HG03565 (cell line): ENCODE measurements around the gene CD248.
"Not testable (repeated sequence)": the region's sequence is repeated elsewhere in the genome, so short reads cannot be mapped to it uniquely, and the experiment has no call there.

Experiments used
- ATAC-seq: cut with Tn5 transposase; IDR thresholded peaks from one replicate; pipeline ENCODE4 v1.9.1; 2021; ENCODE audit warnings: mild to moderate bottlenecking, moderate library complexity; ENCODE audit not compliant: unreplicated experiment

Gene CD248

DNA sequence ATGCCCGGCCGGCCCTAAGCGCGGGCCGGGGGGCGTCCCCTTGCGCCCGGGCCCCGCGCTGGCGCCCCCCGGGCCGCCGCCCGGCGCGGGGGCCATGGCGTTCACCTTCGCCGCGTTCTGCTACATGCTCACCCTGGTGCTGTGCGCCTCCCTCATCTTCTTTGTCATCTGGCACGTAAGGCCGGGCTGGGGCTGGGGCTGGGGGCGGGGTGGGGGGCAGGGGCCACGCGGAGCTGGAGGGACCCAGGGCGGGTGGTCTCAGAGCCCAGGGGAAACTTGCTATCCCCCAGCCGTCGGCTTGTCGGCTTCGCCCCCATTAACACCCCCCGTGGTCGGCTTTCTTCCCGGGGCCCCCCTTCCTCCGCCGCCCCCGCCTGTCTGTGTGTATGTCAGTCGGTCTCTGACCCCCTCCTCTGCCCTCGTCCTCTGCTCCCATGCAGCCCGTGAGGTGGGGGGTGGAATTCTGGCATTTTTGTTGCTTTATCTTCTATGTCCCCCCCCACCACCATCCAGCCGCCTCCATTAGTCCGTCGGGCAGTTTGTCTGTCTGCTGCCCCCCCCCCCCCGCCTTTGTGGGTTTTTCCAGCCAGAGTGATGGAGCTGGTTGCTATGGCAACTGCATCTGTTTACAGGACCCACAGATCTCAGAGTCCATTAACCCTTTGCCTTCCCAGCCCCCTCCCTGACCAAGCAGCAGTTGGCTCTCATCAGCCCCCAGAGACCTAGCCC lies 38.3 kb downstream of the CD248 start:
- no peak for ATAC-seq

DNA sequence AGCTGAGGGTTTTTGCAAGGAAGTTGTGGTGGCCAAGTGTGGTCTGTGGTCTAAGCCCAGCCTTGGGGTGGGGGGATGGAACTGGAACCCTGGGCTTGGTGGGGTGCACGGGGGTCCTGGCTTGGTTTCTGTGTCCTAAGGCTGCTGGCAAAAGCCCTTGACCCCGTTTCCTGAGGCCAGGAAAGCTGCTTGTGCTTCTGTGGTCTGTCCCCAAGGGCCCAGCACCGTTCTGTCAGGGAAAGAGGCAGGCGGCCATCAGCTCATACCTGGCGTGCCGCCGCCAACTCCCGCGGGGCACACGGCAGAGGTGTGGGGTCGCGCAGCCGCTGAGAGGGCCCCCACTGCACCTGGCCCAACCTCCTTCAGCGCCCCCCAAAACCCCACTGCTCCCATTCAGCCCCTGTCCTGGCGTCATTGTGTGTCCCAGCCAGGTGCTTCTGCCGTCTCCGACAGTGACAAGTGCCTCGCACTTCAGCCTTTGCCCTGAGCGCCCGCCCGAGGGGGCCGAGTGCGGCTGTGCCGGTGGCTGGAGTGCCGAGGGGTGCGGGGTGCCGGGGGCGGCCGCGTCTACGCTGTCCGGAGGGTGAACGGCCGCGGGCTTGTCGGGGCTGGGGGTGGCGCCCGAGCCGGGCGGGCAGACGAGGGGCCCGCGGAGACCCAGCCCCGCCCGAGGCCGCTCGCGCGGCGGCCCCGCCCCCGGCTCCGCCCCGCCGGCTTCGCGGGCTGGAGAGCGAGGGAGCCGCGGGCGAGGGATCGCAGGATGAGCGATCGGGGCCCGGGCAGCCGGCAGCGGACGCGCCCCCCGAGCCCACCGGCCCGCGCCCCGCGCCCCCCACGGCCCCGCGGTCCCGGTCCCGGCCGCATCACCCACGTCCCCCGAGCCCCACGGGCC lies 39.1 kb downstream of the CD248 start, which contains the start of gene CNIH2:
CNIH2 (plus strand) TSS at position 705 of the 892 bp plus-strand sequence. CDS start 282 bp downstream, outside the sequence.
- ATAC-seq: no peak

DNA sequence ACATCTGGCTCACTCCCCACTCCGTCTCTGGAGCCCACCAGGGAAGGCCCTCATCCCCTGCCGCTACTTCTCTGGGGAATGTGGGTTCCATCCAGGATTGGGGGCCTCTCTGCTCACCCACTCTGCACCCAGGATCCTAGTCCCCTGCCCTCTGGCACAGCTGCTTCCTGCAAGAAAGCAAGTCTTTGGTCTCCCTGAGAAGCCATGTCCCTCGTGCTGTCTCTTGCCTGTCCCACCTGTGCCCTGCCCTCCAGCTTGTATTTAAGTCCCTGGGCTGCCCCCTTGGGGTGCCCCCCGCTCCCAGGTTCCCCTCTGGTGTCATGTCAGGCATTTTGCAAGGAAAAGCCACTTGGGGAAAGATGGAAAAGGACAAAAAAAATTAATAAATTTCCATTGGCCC lies 39.8 kb downstream of the CD248 start:
- ATAC-seq: not testable (repeated sequence)

DNA sequence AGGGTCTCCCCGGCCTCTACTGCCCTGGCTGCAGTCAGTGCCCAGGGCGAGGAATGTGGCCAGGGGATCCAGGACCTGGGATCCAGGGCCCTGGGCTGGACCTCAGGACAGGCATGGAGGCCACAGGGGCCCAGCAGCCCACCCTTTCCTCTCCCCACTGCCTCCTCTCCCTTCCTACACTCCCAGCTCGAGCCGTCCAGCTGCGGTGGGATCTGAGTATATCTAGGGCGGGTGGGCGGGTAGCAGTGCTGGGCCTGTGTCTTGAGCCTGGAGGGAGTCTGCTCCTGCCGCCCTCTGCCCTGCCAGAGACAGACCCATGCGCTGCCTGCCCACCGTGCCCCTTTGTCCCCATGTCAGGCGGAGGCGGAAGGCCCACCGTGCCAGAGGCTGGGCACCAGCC lies 40.2 kb downstream of the CD248 start:
- not testable (repeated sequence) for ATAC-seq

DNA sequence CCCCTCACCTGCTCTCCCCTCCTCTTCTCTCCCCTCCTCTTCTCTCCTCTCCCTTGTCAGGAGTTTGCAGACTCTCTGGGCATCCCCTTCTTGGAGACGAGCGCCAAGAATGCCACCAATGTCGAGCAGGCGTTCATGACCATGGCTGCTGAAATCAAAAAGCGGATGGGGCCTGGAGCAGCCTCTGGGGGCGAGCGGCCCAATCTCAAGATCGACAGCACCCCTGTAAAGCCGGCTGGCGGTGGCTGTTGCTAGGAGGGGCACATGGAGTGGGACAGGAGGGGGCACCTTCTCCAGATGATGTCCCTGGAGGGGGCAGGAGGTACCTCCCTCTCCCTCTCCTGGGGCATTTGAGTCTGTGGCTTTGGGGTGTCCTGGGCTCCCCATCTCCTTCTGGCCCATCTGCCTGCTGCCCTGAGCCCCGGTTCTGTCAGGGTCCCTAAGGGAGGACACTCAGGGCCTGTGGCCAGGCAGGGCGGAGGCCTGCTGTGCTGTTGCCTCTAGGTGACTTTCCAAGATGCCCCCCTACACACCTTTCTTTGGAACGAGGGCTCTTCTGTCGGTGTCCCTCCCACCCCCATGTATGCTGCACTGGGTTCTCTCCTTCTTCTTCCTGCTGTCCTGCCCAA lies 40.7 kb downstream of the CD248 start:
- ATAC-seq: no peak

DNA sequence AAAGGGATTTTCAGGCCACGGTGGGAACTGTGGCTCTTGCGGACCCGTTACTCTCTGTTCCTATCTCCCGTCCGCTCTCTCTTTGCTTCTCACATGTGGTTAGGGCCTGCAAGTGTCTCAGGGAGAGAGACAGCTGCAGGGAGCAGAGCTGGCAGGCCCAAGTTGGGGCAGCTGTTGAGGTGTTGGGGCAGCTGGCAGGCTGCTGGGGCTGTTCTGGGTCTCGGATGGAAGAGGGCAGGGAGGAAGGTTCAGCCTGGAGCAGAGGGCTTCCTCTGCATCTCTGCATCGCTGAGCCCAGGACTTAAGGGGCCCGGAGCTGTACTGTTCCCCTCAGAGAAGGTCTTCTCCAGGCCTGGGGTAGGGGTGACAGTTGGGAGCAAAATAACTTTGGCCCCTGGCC lies 41.4 kb downstream of the CD248 start:
- ATAC-seq: no peak

DNA sequence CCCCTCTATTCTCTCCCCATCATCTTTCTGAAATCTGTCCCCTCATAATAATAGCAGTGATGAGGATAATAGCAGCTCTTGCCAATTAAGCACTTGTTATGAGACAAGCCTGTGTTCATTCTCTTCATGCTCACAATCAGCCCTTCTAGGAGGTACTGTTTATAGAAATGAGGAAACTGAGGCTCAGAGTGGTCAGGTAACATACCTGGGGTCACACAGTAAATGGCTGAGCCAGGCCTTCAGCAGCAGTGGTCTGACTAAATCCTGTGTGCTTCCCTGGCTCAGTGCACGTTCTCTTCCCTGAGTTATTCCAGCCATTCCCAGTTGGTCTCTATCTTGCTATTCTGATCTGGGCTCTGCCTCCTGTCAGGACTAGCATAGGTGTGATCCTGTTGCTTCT lies 42.6 kb downstream of the CD248 start:
- ATAC-seq: no peak

DNA sequence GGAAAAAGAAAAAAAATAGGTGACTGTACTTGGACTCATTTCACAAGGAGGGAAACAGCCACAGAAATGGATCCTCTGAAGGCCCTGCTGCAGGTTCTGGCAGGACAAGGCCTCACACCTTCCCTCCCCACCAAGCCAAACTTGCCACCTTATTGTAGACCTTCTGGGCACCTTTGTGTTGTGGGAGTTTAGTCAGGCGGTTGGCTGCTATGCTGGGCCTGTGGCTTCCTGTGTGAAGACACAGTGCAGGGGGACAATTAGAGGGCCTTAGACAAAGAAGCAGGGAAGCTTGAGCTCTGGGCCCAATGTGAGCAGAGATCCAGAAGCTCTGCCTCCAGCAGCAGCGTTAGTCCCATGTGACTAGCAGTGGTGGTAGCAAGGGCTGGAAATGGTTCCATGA lies 44.2 kb downstream of the CD248 start:
- no peak for ATAC-seq

DNA sequence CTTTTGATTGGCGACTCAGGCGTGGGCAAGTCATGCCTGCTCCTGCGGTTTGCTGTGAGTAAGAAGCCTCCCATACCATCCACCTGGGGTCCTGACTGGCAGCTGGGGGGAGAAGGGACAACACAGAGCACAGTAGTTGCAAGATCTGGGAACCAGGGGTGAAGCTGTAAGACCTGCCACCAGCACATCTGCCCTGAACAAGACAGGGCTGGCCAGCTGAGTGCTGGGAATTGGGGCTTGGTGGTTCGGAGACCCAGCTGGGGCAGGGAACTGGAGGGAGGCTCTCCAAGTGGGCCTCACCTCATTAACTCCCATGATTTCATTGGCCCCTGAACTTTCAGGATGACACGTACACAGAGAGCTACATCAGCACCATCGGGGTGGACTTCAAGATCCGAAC lies 45.0 kb downstream of the CD248 start:
- ATAC-seq: no peak

DNA sequence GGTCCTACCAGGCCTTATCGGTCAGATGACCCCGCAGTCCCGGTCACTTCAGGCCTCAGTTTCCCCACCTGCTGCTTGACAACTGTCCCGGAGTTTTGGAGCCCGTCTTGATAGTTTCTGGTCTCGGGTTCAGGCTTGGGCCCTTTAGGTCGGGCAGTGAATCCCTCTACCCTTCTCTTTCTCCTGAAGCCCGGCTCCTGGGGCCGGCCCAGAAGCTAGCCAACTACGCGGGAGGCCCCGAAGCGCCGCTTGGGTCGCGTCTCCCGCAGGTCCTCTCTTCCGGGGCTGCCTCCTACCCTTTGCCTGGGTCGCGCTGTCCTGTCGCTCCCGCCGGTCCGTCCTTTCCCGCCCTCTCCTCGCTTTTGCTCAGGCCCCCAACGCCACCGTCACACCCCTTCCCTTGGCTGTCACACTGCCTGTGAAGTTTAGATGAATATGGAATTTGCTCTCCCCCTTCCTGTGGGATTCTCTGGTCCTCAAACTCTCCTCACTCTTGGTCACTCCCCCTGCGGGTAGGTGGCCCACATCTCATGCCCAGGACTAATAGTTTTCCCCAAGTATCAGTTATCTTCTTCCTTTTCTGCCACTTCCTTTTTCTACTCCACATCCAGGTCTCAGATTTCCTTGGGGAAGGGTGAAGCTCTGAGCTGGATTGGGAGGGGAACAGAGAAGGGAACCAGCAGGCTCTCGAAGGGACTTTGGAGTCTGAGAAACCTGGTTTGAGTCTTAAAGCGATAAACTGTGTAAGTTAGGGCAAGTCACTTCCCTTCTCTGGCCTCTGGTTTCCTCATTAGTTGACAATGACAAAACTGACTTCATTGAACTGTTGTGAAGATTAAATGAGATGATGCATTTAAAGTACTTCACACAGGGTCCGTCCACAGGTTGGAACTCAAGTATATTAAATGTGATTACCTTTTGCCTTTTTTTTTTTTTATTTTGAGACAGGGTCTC lies 47.6 kb downstream of the CD248 start:
- ATAC-seq: no peak

DNA sequence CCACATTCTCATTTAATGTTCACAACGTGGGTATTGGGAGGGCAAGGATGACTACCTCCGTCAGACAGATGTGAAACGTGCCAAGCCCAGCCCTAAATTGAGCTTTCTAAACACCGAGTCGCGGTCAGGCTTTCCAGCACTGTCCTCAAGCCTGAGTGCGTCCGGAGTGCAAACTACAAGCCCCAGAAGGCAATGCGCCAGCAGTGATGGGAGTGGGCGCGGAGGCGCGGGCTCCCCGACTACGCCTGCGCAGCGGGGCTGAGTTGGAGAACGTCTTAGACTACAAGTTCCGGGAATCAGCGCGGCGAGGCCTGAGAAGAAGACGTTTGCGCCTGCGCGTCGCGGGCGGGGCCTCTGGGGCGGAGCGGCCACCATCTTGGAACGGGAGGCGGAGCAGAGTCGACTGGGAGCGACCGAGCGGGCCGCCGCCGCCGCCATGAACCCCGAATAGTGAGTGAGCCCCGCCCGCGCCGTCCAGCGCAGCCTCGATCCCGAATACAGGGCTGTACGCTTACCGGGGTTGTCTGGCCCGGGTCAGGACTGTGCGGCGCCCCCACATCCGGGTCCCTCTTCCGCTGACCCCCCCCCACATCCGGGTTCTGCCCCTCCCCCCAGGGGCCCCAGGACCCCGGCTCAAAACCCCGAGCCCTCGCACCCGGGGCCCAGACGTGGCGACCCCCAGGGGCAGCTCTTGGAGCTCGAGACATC lies 48.4 kb downstream of the CD248 start, which contains the start of gene RAB1B:
RAB1B (plus strand) TSS at position 396 of the 708 bp plus-strand sequence; CDS start at position 437, 41 bp downstream.
- ATAC-seq: peak; percentile 86

DNA sequence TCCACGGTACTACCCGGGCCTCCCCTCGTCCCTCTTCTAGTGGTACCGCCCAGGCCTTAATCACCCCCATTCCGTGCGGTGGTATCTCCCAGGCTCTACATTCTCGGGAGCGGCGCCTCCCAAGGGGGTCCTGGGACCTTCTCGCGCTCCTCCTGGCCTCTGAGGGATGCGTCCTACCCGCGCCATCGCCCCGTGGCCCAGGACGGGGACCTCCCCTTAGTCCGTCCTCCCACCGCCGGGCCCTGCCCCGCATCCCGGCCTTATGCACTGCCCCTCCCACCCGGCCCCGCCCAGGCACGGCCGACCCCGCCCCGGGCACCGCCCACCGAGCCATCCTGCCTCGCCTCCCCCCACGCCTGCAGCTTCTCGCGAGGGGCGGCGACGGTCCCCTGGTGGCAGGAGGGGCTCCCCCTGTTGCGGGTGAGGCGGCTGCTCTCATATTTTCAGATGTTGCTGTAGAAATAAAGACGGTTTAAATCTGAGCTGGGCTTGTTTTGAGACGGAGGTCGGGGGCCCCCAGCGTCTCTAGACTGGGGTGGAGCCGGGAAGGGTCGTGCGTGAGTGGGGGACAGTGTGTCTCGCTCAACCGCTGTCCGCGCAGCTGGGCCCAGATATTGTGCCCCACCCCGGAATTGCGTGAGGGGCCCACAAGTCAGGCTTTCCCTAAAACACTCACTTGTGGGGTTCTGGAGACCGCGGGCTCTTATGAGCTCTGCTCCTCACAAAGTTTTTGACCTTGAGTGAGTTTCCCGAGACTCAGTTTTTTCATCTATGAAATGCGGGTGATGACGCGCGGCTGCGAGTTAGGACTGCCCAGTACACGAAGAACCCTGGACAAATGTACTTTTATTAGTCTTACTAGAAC lies 49.2 kb downstream of the CD248 start:
- ATAC-seq: no peak

DNA sequence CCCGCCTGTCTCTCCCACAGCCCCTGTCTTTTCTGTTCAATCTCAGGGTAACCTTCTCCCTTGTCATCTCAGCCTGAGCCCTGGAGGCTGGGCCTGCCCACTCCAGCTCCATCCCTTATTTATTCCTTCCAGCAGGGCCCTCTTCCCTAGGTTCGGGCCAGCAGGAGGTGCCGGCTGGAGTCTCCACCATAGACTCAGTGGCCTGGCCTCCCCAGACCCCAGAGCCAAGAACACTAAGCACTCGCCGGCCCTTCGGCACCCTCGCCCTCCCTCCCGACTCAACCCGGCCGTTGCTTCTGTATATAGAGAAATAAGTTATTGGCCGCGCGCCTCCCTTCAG lies 49.8 kb downstream of the CD248 start:
- no peak for ATAC-seq

DNA sequence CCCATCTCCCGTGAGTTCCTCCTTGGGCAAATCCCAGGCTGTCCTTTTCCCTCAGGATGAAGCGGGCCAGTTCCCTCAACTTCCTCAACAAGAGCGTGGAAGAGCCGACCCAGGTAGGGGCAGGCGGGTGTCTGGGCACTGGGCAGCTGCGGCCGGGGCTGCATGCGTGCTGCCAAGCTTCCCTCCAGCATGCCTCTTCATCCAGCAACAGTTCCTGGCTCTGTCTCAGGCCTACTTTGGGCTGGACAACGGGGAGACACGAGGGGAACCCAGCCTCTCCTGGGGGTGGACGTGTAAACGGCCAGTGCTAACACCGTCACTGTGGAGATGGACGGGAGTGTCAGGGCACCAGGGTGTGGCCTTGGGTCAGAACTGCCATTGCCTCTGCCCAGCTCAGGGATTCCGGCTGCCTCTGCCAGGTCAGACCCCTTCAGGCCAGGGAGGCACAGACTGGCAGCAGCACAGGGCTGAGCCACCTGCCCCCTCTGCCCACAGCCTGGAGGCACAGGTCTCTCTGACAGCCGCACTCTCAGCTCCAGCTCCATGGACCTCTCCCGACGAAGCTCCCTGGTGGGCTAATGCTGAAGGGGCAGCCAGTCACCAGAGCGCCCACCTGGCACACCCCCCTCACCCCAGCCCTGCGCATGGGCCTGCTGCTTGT lies 50.3 kb downstream of the CD248 start:
- no peak for ATAC-seq

DNA sequence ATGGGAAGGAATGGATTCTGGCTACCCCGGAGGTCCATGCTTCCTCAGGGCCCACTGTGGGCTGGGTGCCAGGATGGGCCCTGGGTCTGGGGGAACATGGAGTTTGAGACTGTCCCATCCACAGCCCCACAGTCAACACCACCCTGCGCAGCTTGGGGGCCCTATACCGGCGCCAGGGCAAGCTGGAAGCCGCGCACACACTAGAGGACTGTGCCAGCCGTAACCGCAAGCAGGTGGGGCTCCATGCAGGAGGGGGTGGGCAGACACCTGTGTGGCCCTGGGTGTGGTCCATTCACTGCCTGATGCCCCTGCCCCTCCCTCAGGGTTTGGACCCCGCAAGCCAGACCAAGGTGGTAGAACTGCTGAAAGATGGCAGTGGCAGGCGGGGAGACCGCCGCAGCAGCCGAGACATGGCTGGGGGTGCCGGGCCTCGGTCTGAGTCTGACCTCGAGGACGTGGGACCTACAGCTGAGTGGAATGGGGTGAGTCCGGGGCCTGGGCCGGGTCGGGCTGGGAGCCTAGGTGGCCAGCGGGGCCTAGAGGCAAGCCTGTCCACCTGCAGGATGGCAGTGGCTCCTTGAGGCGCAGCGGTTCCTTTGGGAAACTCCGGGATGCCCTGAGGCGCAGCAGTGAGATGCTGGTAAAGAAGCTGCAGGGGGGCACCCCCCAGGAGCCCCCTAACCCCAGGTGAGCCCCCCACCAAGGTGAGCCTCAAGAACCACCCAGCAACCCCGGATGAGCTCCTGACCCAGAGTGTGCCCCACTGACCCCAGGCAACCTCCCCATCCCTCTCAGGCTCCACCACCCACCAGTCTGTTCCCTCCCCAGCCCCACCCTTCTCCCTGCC lies 51.1 kb downstream of the CD248 start:
- no peak for ATAC-seq

DNA sequence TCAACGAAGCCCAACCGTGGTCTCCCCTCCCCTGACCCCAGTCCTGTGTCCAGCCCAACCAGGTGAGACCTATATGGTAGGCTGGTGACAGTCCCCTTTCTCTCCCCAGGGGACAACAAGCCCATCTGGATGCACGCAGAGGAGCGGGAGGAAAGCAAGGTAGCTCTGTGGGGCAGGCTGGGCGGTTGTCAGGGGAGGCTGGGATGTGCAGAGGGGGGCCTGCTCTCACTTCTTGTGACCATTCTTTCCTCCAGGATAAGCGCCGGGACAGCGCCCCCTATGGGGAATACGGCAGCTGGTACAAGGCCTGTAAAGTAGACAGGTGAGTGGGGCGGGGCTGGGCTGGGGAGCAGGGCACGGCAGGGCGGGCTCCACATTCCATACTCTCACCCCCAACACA lies 51.9 kb downstream of the CD248 start:
- no peak for ATAC-seq
